Spinal cord (tissue), 10 donors: ENCODE measurements around the gene AKNA. TPM values are rescaled to one million over a fixed set of nuclear protein-coding genes. Genes with fewer than 3 reads are reported as not detected.

Experiments used
- DNase-seq, 6 donors: peaks; one replicate each; pipeline versions ENCODE4 v3.0.0 to v3.0.0-alpha.2; 2013 to 2015; ENCODE audit warnings: low spot score in 6 of 6, low read depth in 4 of 6
- H3K27ac ChIP-seq: one replicate; pipeline ENCODE4 v1.5.1; 2013; ENCODE audit warnings: low read depth, low read length, control low read depth
- H3K27me3 ChIP-seq: one replicate; pipeline ENCODE4 v1.6.1; 2013; ENCODE audit warnings: low read length; ENCODE audit not compliant: control insufficient read depth, insufficient read depth
- H3K36me3 ChIP-seq: one replicate; pipeline ENCODE4 v1.6.1; 2013; ENCODE audit warnings: low read length; ENCODE audit not compliant: control insufficient read depth, insufficient read depth
- H3K4me1 ChIP-seq: one replicate; pipeline ENCODE4 v1.6.1; 2013; ENCODE audit warnings: low read length; ENCODE audit not compliant: control insufficient read depth, insufficient read depth
- H3K4me3 ChIP-seq: one replicate; pipeline ENCODE4 v1.5.1; 2013; ENCODE audit warnings: low read depth, low read length, control low read depth
- H3K9me3 ChIP-seq: one replicate; pipeline ENCODE4 v1.6.1; 2013; ENCODE audit warnings: low read length; ENCODE audit not compliant: control insufficient read depth, insufficient read depth
- WGBS: methylation state at CpG from one replicate; pipeline ENCODE4 v1.1.5; 2013; ENCODE audit warnings: missing lambda C conversion rate; ENCODE audit not compliant: insufficient coverage; 5-methylcytosine and 5-hydroxymethylcytosine counted together
- polyA plus RNA-seq, 2 donors: library from polyadenylated mRNA; unstranded; fragments of 120-200 nt; gene quantifications; one replicate each; pipeline ENCODE4 v1.2.1, GENCODE V29; 2013; ENCODE audit not compliant: insufficient read length in 2 of 2
- total RNA-seq, 2 donors: library from RNA; depleted of rRNA in 1 of 2; stranded (reverse); fragments of 120-200 nt in 1 of 2; fragments of >200 nt in 1 of 2; gene quantifications; one replicate each; pipeline versions ENCODE4 v1.2.3 to v1.2.4, GENCODE V29; 2013 to 2014
- donor health status: healthy.

Gene AKNA
- total and polyA plus RNA-seq, 4 donors: 6.7 to 17.3 (median 14.4) TPM

DNA sequence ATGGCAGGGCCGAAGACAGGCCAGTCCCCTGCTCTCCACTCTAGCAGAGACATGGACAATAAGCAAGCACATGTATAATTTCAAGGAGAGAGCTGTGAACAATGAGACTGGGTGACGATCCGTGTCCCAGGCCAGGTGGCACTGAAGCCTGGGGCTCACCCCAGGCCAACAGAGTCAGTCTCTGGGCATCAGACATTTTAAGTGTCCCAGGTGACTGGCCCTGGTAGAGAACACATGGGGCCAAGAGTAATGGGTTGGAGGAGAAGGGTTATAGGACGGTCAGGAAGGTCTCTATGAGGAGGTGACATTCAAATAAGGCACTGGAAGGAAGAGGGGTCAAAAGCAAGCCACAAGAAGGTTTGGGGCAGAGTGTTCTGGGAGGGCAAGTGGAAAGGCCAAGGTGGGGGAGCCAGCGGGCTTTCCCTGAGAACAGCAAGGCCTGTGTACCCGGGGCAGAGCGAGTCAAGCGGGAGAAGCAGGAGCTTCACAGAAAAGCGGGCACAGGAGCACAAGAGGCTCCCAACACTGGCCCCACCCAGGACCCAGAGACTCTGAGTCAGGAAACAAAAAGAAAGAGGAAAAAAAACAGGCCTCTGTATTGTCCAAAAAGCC, 1.1 kb upstream of the AKNA start:
- Histone ChIP-seq H3K27me3 (no peaks in the 10 kb centered on the region), H3K27ac (no peak overlapping the region), H3K4me3 (no peak overlapping the region), H3K9me3 (no peaks in the 10 kb centered on the region), H3K36me3 (peaks cover 2% of the 10 kb centered on the region), H3K4me1 (peaks cover 59% of the 10 kb centered on the region)
- 62% methylated on average over 5 of the region's 9 CpGs for WGBS
- DNase-seq: no peak

DNA sequence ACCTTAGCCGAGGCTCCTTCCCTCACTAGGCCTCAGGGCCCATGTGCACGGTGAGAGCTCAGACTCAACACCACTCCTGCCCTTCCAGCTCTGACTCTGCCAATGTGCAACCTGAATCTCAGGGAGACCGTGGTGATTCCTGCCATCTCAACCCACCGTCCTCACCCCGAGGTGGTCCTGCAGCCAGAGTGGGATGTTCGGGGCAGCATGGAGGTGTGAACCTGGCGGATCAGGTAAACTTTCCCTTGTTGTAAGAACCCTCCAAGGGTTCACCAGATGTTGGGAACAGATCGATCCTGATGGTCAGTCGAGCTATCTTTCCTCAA, 538 bp upstream of the AKNA start:
- peaks cover 2% of the 10 kb centered on the region for H3K36me3 ChIP-seq
- no peaks in the 10 kb centered on the region for H3K27me3 ChIP-seq
- peak overlapping the region; percentile 87 for H3K27ac ChIP-seq
- DNase-seq: no peak
- H3K9me3 ChIP-seq: no peaks in the 10 kb centered on the region
- WGBS: 55% methylated on average over 4 of the region's 9 CpGs
- peaks cover 65% of the 10 kb centered on the region for H3K4me1 ChIP-seq
- peak overlapping the region; percentile 55 for H3K4me3 ChIP-seq

DNA sequence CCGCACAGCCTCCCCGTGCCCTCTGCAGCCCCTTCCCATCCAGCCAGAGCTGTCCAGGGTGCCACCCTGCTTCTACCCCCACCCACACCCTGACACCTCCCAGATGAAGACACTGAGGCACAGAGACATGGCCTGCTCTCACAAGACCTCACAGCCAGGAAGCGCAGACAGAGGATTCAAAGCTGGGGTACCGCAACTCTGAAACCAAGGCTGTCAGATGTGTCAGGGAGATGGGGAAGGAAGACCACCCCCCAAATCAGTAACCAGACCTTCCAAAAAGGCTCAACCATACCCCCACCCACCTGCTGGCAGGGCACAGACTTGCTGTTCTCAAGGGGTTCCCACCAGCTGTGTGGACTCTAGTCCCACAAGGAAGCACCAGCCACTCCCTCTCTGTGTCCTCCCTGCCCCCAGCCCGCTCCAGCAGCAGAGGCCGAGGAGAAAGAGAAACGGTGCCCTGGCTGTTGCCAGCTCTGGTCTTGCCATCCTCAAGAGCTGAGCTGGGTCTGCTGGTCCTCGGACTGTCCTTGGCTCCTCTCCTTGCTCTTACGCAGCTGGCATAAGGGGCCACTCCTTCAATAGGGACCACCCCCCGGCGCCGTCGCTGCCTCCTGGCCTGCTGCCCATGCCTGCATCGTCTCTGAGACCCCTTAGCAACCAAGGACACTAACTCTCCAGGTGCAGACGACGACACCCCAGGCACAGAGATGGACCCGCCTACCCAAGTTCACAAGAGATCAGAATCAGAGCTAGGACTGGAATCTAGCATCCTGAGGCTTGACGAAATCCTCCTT, 699 bp downstream of the AKNA start:
- H3K4me3 ChIP-seq: peak overlapping the region; percentile 55
- no peaks in the 10 kb centered on the region for H3K27me3 ChIP-seq
- H3K4me1 ChIP-seq: peaks cover 74% of the 10 kb centered on the region
- DNase-seq: peak in 3 of 6 donors; percentile 54 to 83 (median 78)
- H3K9me3 ChIP-seq: no peaks in the 10 kb centered on the region
- peak overlapping the region; percentile 87 for H3K27ac ChIP-seq
- WGBS: 12% methylated on average over 16 of the region's 18 CpGs
- peaks cover 2% of the 10 kb centered on the region for H3K36me3 ChIP-seq

DNA sequence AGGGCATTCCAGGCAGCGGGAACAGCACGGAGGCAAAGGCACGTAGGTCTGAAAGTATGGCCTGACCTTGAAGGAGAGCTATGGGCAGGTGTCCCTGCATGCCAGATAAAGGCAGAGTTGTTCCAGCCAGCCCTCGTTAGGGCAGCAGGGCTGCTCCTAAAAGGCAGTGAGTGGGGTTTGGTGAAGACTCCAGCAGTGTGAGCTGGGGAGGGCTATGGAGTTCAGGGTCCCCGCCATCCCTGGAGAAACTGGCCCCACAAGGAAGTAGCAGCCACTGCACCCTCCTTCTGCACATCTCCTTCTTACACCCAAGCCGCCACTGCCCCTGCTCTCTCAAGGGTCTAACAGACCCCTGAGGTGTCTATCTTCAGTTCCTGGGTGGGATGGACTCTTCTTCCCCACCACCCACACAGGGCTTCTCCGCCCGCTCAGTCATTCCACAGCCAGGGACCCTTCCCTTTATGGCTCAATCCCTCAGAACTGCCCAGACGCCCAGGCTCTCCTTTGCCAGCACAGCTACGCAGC, 1.4 kb downstream of the AKNA start:
- Histone ChIP-seq H3K4me3 (peak overlapping the region; percentile 55), H3K9me3 (no peaks in the 10 kb centered on the region), H3K27me3 (no peaks in the 10 kb centered on the region), H3K27ac (peak overlapping the region; percentile 87), H3K4me1 (peaks cover 77% of the 10 kb centered on the region), H3K36me3 (peaks cover 3% of the 10 kb centered on the region)
- no peak for DNase-seq
- 35% methylated on average over 9 of the region's 10 CpGs for WGBS

DNA sequence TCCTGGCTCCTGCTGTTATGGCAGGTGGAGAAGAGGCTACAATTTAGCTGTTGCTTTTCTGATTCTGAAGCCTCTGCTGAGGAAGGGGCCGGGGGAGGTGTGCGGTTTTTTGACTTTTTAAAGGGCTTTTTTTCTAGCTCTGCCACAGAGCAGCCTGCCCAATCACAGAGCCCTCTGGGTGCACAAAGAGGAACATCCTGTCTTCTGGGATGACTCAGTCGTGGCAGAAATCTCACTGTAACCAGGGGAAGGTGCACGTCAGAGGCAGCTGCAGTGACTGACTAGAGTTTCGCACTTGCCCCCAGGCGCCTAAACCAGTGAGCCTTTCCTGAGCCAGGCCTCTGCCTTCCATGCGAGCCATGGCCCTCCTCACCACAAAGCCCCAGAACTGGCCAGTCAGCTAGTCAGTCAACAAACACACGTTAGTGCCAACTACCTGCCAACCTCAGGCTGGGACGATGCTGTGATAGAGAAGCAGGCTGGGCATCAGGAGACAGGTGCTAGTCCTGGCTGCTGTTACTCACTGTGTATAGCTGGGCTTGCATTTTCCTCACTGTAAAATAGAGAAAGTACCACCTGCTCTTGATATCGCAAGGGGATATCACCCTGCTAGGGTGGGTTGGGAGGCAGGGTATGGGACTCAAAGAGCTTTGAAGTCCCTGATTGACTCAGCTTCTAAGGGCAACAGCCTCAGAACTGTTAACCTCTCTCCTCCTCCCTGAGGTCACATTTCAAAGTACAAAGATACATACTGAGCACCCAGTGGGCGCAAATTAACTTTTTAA, 2.2 kb downstream of the AKNA start:
- peaks cover 77% of the 10 kb centered on the region for H3K4me1 ChIP-seq
- H3K4me3 ChIP-seq: no peak overlapping the region
- H3K36me3 ChIP-seq: peaks cover 10% of the 10 kb centered on the region
- no peaks in the 10 kb centered on the region for H3K27me3 ChIP-seq
- peak in 1 of 6 donors; percentile 36 for DNase-seq
- no peaks in the 10 kb centered on the region for H3K9me3 ChIP-seq
- WGBS: 51% methylated on average over 9 of the region's 11 CpGs
- H3K27ac ChIP-seq: peak overlapping the region; percentile 37

DNA sequence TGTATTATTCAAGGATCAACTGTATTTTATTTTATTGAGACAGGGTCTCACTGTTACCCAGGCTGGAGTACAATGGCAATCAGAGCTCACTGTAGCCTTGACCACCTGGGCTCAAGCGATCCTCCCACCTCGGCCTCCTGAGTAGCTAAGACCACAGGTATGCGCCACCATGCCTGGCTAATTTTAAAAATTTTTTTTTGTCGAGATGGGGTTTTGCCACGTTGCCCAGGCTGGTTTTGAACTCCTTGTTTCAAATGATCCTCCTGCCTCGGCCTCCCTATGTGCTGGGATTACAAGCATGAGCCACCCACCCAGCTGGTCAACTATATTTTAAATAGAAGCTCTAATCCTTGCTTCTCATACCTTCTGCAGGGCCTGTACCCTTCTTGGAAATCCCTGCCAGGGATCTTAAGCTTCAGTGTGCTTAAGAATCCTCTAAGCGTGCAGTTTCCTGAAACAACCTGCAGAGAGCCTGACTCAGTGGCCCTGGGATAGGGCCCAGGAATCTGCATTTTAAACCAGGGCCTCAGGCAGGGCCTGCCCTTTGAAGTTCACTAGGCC, 2.9 kb downstream of the AKNA start:
- Histone ChIP-seq H3K4me1 (peaks cover 71% of the 10 kb centered on the region), H3K36me3 (peaks cover 10% of the 10 kb centered on the region), H3K9me3 (no peaks in the 10 kb centered on the region), H3K27me3 (no peaks in the 10 kb centered on the region), H3K4me3 (no peak overlapping the region), H3K27ac (peak overlapping the region; percentile 37)
- WGBS: 89% methylated on average over 7 of the region's 7 CpGs
- no peak for DNase-seq

DNA sequence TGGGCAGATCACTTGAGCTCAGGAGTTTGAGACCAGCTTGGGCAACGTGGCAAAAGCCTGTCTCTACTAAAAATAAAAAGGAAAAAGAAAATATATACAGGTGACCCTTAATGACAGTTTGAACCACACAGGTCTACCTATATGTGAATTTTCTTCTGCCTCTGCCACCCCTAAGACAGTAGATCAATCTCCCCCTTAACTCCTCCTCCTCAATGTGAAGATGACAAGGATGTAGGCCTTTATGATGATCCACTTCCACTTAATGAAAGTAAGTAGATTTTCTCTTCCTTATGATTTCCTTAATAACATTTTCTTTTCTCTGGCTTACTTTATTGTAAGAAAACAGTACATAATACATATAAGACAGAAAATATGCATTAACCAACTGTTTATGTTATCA, 3.4 kb downstream of the AKNA start:
- no peaks in the 10 kb centered on the region for H3K27me3 ChIP-seq
- no peak for DNase-seq
- H3K27ac ChIP-seq: no peak overlapping the region
- H3K9me3 ChIP-seq: no peaks in the 10 kb centered on the region
- H3K36me3 ChIP-seq: peaks cover 14% of the 10 kb centered on the region
- peaks cover 67% of the 10 kb centered on the region for H3K4me1 ChIP-seq
- WGBS: no CpG with 5 or more reads among the region's 1 CpG
- no peak overlapping the region for H3K4me3 ChIP-seq

DNA sequence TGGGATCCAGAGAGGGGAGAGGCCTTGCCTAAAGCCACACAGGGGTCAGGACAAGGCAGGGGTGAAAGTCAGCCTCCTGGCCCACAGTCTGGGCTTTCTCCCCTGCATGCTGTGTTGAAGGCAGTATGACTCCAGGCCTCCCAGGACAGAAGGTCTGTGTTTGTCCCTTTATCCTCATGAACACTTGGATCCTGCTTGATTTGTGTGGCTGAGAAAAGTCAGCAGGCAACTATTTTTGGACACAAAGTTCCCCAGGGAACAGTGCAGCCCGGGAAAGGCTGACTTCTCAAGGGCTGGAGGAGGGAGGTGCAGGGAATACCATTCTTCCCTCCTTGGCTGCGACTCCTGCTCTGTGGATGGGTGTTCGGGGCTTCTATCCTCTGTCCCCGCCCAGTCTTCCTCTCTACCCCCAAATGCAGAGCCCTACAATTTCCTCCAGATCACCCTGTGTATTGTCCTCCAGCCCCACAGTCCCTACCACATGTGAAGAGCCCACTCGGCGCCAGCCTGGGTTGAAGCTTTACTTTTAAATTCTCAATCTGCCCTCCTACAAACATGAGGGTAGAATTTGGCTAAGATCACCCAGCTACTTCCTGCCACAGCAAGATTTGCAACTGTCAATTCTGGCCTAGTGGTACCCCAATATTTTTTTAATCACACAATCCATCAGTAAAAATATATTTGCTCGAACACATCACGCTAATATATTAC, 4.1 kb downstream of the AKNA start:
- peaks cover 61% of the 10 kb centered on the region for H3K4me1 ChIP-seq
- H3K36me3 ChIP-seq: peaks cover 17% of the 10 kb centered on the region
- DNase-seq: peak in 2 of 6 donors; percentile 49 to 52
- H3K27me3 ChIP-seq: no peaks in the 10 kb centered on the region
- no peaks in the 10 kb centered on the region for H3K9me3 ChIP-seq
- 25% methylated on average over 3 of the region's 8 CpGs for WGBS
- H3K27ac ChIP-seq: peak overlapping the region; percentile 76
- H3K4me3 ChIP-seq: no peak overlapping the region
